ENCODE measurements around the gene ZRSR2. TPM values are rescaled to one million over a fixed set of nuclear protein-coding genes. Genes with fewer than 3 reads are reported as not detected.
A peak's percentile ranks its signal among the peaks of the same experiment; 100 is the strongest.

The ZRSR2 gene
- total and polyA plus RNA-seq, 4 donors: 7.1 to 32.8 (median 10.0) TPM

DNA sequence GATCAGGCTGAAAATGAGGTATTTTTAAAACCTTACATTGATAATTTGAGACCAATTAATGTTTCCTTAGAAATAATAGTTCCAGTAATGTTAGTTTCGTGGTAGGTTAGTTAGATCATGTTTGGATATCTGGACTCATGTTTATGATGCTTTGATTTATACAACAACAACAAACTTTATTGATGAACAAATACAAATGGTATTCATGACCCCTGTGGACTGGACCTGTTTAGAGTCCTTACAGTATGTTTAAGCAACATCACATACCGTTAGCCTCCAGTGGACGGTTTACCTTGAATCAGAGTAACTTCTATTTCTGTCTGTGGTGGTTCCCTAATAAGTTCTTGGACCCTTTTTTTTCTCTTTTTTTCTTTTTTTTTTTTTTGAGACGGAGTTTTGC lies 18.0 kb downstream of the ZRSR2 start:
- no peak overlapping the region for H3K4me3 ChIP-seq
- peaks cover 0 to 10% (median 7%) of the 10 kb centered on the region in 3 donors for H3K27me3 ChIP-seq (ENCODE audit: control insufficient read depth in 3 of 3, insufficient read depth in 3 of 3, low read length in 2 of 3)
- no peaks in the 10 kb centered on the region for H3K9me3 ChIP-seq (ENCODE audit: control insufficient read depth in 4 of 4, insufficient read depth in 3 of 4, low read length in 3 of 4)
- 97 to 98% methylated on average over 4 of the region's 4 CpGs for WGBS, 2 donors
- ATAC-seq (ENCODE audit: insufficient read depth, low FRiP score) (no peak), DNase-seq (no peak)
- peaks cover 0 to 20% (median 0%) of the 10 kb centered on the region in 5 donors for H3K4me1 ChIP-seq (ENCODE audit: control insufficient read depth in 5 of 5, insufficient read depth in 5 of 5, low read length in 5 of 5)
- TF ChIP-seq, protein P1, sequence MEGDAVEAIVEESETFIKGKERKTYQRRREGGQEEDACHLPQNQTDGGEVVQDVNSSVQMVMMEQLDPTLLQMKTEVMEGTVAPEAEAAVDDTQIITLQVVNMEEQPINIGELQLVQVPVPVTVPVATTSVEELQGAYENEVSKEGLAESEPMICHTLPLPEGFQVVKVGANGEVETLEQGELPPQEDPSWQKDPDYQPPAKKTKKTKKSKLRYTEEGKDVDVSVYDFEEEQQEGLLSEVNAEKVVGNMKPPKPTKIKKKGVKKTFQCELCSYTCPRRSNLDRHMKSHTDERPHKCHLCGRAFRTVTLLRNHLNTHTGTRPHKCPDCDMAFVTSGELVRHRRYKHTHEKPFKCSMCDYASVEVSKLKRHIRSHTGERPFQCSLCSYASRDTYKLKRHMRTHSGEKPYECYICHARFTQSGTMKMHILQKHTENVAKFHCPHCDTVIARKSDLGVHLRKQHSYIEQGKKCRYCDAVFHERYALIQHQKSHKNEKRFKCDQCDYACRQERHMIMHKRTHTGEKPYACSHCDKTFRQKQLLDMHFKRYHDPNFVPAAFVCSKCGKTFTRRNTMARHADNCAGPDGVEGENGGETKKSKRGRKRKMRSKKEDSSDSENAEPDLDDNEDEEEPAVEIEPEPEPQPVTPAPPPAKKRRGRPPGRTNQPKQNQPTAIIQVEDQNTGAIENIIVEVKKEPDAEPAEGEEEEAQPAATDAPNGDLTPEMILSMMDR (IDR thresholded peaks at IDR 0.05; ENCODE audit: control extremely low read depth, extremely low read depth): no peak
- no peak overlapping the region for H3K27ac ChIP-seq (ENCODE audit: low read depth in 1 of 2, low read length in 1 of 2)
- peaks cover 0 to 12% (median 10%) of the 10 kb centered on the region in 4 donors for H3K36me3 ChIP-seq (ENCODE audit: control insufficient read depth in 4 of 4, insufficient read depth in 4 of 4, low read length in 4 of 4)
- H3K9ac ChIP-seq (ENCODE audit: insufficient read depth in 1 of 2, low read length in 2 of 2): no peak overlapping the region

- Histone ChIP-seq H3K27me3 (ENCODE audit: control insufficient read depth in 3 of 3, insufficient read depth in 3 of 3, low read length in 2 of 3) (peaks cover 0 to 8% (median 6%) of the 10 kb centered on the region in 3 donors), H3K27ac (ENCODE audit: low read depth in 1 of 2, low read length in 1 of 2) (no peak overlapping the region), H3K9me3 (ENCODE audit: control insufficient read depth in 4 of 4, insufficient read depth in 3 of 4, low read length in 3 of 4) (no peaks in the 10 kb centered on the region), H3K4me3 (no peak overlapping the region), H3K9ac (ENCODE audit: insufficient read depth in 1 of 2, low read length in 2 of 2) (no peak overlapping the region), H3K4me1 (ENCODE audit: control insufficient read depth in 5 of 5, insufficient read depth in 5 of 5, low read length in 5 of 5) (peaks cover 0 to 48% (median 0%) of the 10 kb centered on the region in 5 donors), H3K36me3 (ENCODE audit: control insufficient read depth in 4 of 4, insufficient read depth in 4 of 4, low read length in 4 of 4) (peaks cover 0 to 19% (median 17%) of the 10 kb centered on the region in 4 donors)
- no peak for ATAC-seq (ENCODE audit: insufficient read depth, low FRiP score)
- no peak for DNase-seq
- WGBS, 2 donors: 64 to 82% methylated on average over 8 of the region's 8 CpGs
- TF ChIP-seq, protein P1 (IDR thresholded peaks at IDR 0.05; ENCODE audit: control extremely low read depth, extremely low read depth): no peak
Measured at GRCh38 chrX:15812192-15812938, 22.1 kb downstream of the ZRSR2 start.

GRCh38 chrX:15813416-15813815 lies 23.1 kb downstream of the ZRSR2 start:
- 80 to 91% methylated on average over 1 of the region's 1 CpG for WGBS, 2 donors
- TF ChIP-seq, protein P1 (IDR thresholded peaks at IDR 0.05; ENCODE audit: control extremely low read depth, extremely low read depth): no peak
- Histone ChIP-seq H3K36me3 (ENCODE audit: control insufficient read depth in 4 of 4, insufficient read depth in 4 of 4, low read length in 4 of 4) (peaks cover 0 to 22% (median 19%) of the 10 kb centered on the region in 4 donors), H3K27ac (ENCODE audit: low read depth in 1 of 2, low read length in 1 of 2) (no peak overlapping the region), H3K9ac (ENCODE audit: insufficient read depth in 1 of 2, low read length in 2 of 2) (no peak overlapping the region), H3K9me3 (ENCODE audit: control insufficient read depth in 4 of 4, insufficient read depth in 3 of 4, low read length in 3 of 4) (no peaks in the 10 kb centered on the region), H3K27me3 (ENCODE audit: control insufficient read depth in 3 of 3, insufficient read depth in 3 of 3, low read length in 2 of 3) (peaks cover 0 to 8% (median 3%) of the 10 kb centered on the region in 3 donors), H3K4me3 (no peak overlapping the region), H3K4me1 (ENCODE audit: control insufficient read depth in 5 of 5, insufficient read depth in 5 of 5, low read length in 5 of 5) (peaks cover 0 to 48% (median 0%) of the 10 kb centered on the region in 5 donors)
- DNase-seq (peak; percentile 25 to 83 (median 78)), ATAC-seq (ENCODE audit: insufficient read depth, low FRiP score) (no peak)

All from lung (tissue), 12 donors.